Measurements from ENCODE around the gene RALGDS. TPM values are rescaled to one million over a fixed set of nuclear protein-coding genes. Genes with fewer than 3 reads are reported as not detected.

The RALGDS gene
- total RNA-seq, 4 donors from 2014 or later = 21.1 to 47.0 (median 36.9) TPM

- in situ Hi-C loops (cut with MboI; ENCODE audit: low sequenced_read_pairs in 4 of 4) = loop anchor here in 3 of 4 donors (5.0 kb wide), 2 partner anchors 32 to 37 kb away; no protein-coding TSS in a partner anchor
- DNase-seq (peak in 1 of 2 donors; percentile 0), ATAC-seq (no peak)
Measured at GRCh38 chr9:133109931-133110650, 10.9 kb downstream of the RALGDS start.

GRCh38 chr9:133108794-133109641, 12.0 kb downstream of the RALGDS start:
- in situ Hi-C loops (cut with MboI; ENCODE audit: low sequenced_read_pairs in 4 of 4) (loop anchor here in 3 of 4 donors (5.0 kb wide), 2 partner anchors 33 to 38 kb away; no protein-coding TSS in a partner anchor), intact Hi-C loops (cut with DNase I; ENCODE audit: low total_unique reads) (no loop called here)
- DNase-seq (peak; percentile 2 to 10), ATAC-seq (no peak)
- TF ChIP-seq POLR2A (IDR thresholded peaks at IDR 0.05) = no peak
- TF ChIP-seq CTCF (IDR thresholded peaks at IDR 0.05 in 4 of 5, conservative IDR thresholded peaks at IDR 0.05 in 1 of 5) = no peak
- Histone ChIP-seq H3K27ac (no peak overlapping the region), H3K27me3 (no peaks in the 10 kb centered on the region), H3K36me3 (peaks cover 0 to 69% of the 10 kb centered on the region in 2 donors), H3K9me3 (no peaks in the 10 kb centered on the region), H3K4me3 (no peak overlapping the region), H3K4me1 (peaks cover 20 to 22% of the 10 kb centered on the region in 2 donors)

More at GRCh38 chr9:133109931-133110650, 10.9 kb downstream of the RALGDS start:
- H3K4me3 ChIP-seq = no peak overlapping the region
- H3K36me3 ChIP-seq = peaks cover 0 to 59% of the 10 kb centered on the region in 2 donors
- no peak for TF ChIP-seq CTCF (IDR thresholded peaks at IDR 0.05 in 4 of 5, conservative IDR thresholded peaks at IDR 0.05 in 1 of 5)
- TF ChIP-seq POLR2A (IDR thresholded peaks at IDR 0.05) = no peak
- intact Hi-C loops (cut with DNase I; ENCODE audit: low total_unique reads) = no loop called here
- no peak overlapping the region for H3K27ac ChIP-seq
- peaks cover 30 to 33% of the 10 kb centered on the region in 2 donors for H3K4me1 ChIP-seq
- no peaks in the 10 kb centered on the region for H3K9me3 ChIP-seq
- H3K27me3 ChIP-seq = no peaks in the 10 kb centered on the region

GRCh38 chr9:133107961-133108793, 12.9 kb downstream of the RALGDS start:
- peaks cover 15 to 21% of the 10 kb centered on the region in 2 donors for H3K4me1 ChIP-seq
- H3K27me3 ChIP-seq = no peaks in the 10 kb centered on the region
- in situ Hi-C loops (cut with MboI; ENCODE audit: low sequenced_read_pairs in 4 of 4) = loop anchor here in 3 of 4 donors (5.0 kb wide), 2 partner anchors 34 to 39 kb away; no protein-coding TSS in a partner anchor
- ATAC-seq = no peak
- DNase-seq = peak; percentile 1 to 10
- intact Hi-C loops (cut with DNase I; ENCODE audit: low total_unique reads) = no loop called here
- peaks cover 0 to 77% of the 10 kb centered on the region in 2 donors for H3K36me3 ChIP-seq
- no peak overlapping the region for H3K27ac ChIP-seq
- H3K4me3 ChIP-seq = no peak overlapping the region
- TF ChIP-seq POLR2A (IDR thresholded peaks at IDR 0.05) (no peak), CTCF (IDR thresholded peaks at IDR 0.05 in 4 of 5, conservative IDR thresholded peaks at IDR 0.05 in 1 of 5) (no peak)
- H3K9me3 ChIP-seq = no peaks in the 10 kb centered on the region

- peaks cover 0 to 86% of the 10 kb centered on the region in 2 donors for H3K36me3 ChIP-seq
Measured at GRCh38 chr9:133107245-133107722, 13.8 kb downstream of the RALGDS start.

More at GRCh38 chr9:133107245-133107722, 13.8 kb downstream of the RALGDS start:
- intact Hi-C loops (cut with DNase I; ENCODE audit: low total_unique reads) = no loop called here
- Histone ChIP-seq H3K4me3 (no peak overlapping the region), H3K4me1 (peaks cover 7 to 12% of the 10 kb centered on the region in 2 donors), H3K27me3 (no peaks in the 10 kb centered on the region), H3K9me3 (no peaks in the 10 kb centered on the region), H3K27ac (no peak overlapping the region)
- no peak for TF ChIP-seq CTCF (IDR thresholded peaks at IDR 0.05 in 4 of 5, conservative IDR thresholded peaks at IDR 0.05 in 1 of 5)
- TF ChIP-seq POLR2A (IDR thresholded peaks at IDR 0.05) = no peak
- no peak for ATAC-seq
- DNase-seq = peak; percentile 1 to 8
- in situ Hi-C loops (cut with MboI; ENCODE audit: low sequenced_read_pairs in 4 of 4) = loop anchor here in 3 of 4 donors (5.0 kb wide), 2 partner anchors 35 to 40 kb away; no protein-coding TSS in a partner anchor

Data from gastrocnemius medialis (tissue), 4 donors.